ENCODE data around the gene MAOA.

Gene MAOA

GRCh38 chrX:43702079-43702524, 46.0 kb downstream of the MAOA start:
- Histone ChIP-seq H3K4me1 (ENCODE audit: control insufficient read depth, insufficient read depth, low read length) (peaks cover 17% of the 10 kb centered on the region; the same call in 1 of the 2 replicates), H3K4me3 (ENCODE audit: low read depth, low read length) (no peak overlapping the region), H3K27ac (ENCODE audit: extremely low read depth, low read depth, low read length) (no peak overlapping the region), H3K9me3 (ENCODE audit: control insufficient read depth, insufficient read depth, low read depth, low read length) (no peaks in the 10 kb centered on the region), H3K36me3 (ENCODE audit: control insufficient read depth in 2 of 2, insufficient read depth in 1 of 2, low read length in 2 of 2) (no peaks in the 10 kb centered on the region)
- ChIA-PET CTCF (no interaction called here), POLR2A (no interaction called here)
- no peak for TF ChIP-seq ZBTB26 (tag by site-specific recombination; optimal IDR thresholded peaks at IDR 0.05)
- no peak for TF ChIP-seq RBAK (tag by site-specific recombination; IDR thresholded peaks at IDR 0.05)
- TF ChIP-seq SP7 (tag by site-specific recombination; IDR thresholded peaks at IDR 0.05) = no peak
- TF ChIP-seq MEIS1 (CRISPR knock-in tag; IDR thresholded peaks at IDR 0.05; ENCODE audit: borderline replicate concordance) = no peak
- TF ChIP-seq ZNF311 (tag by site-specific recombination; IDR thresholded peaks at IDR 0.05; ENCODE audit: borderline replicate concordance) = no peak
- TF ChIP-seq PATZ1 (tag by site-specific recombination; IDR thresholded peaks at IDR 0.05) = no peak
- TF ChIP-seq ZNF148 (tag by site-specific recombination; IDR thresholded peaks at IDR 0.05; ENCODE audit: borderline replicate concordance) = no peak
- TF ChIP-seq ZNF23 (tag by site-specific recombination; IDR thresholded peaks at IDR 0.05; ENCODE audit: borderline replicate concordance) = no peak
- TF ChIP-seq GLIS1 (tag by site-specific recombination; IDR thresholded peaks at IDR 0.05) = no peak
- TF ChIP-seq ZSCAN18 (tag by site-specific recombination; IDR thresholded peaks at IDR 0.05) = no peak
- TF ChIP-seq ZNF394 (tag by site-specific recombination; IDR thresholded peaks at IDR 0.05; ENCODE audit: borderline replicate concordance) = no peak
- no peak for TF ChIP-seq ZNF776 (tag by site-specific recombination; IDR thresholded peaks at IDR 0.05; ENCODE audit: borderline replicate concordance)
- no peak for TF ChIP-seq ZNF404 (tag by site-specific recombination; IDR thresholded peaks at IDR 0.05)
- no peak for TF ChIP-seq ZNF677 (tag by site-specific recombination; IDR thresholded peaks at IDR 0.05)
- no peak for TF ChIP-seq ZNF423 (tag by site-specific recombination; IDR thresholded peaks at IDR 0.05)

- Histone ChIP-seq H3K4me3 (ENCODE audit: low read depth, low read length) (no peak overlapping the region), H3K36me3 (ENCODE audit: control insufficient read depth in 2 of 2, insufficient read depth in 1 of 2, low read length in 2 of 2) (no peaks in the 10 kb centered on the region), H3K4me1 (ENCODE audit: control insufficient read depth, insufficient read depth, low read length) (peaks cover 17% of the 10 kb centered on the region; the same call in 1 of the 2 replicates), H3K27ac (ENCODE audit: extremely low read depth, low read depth, low read length) (peak overlapping the region; percentile 46; the same call in 1 of the 2 replicates), H3K9me3 (ENCODE audit: control insufficient read depth, insufficient read depth, low read depth, low read length) (no peaks in the 10 kb centered on the region)
- ChIA-PET POLR2A (interaction anchor here (1.0 kb wide), 1 partner anchor 47 kb away, joined by 3 read pairs; no protein-coding TSS in a partner anchor), CTCF (no interaction called here)
- TF ChIP-seq ZNF629 (tag by site-specific recombination; IDR thresholded peaks at IDR 0.05) (no peak), ZNF513 (tag by site-specific recombination; IDR thresholded peaks at IDR 0.05) (no peak), ZNF76 (tag by site-specific recombination; IDR thresholded peaks at IDR 0.05; ENCODE audit: borderline replicate concordance, low read depth) (no peak), ZNF510 (tag by site-specific recombination; IDR thresholded peaks at IDR 0.05; ENCODE audit: insufficient replicate concordance) (no peak), ZNF23 (tag by site-specific recombination; IDR thresholded peaks at IDR 0.05; ENCODE audit: borderline replicate concordance) (no peak), ZBTB1 (tag by site-specific recombination; IDR thresholded peaks at IDR 0.05) (no peak), SALL2 (tag by site-specific recombination; IDR thresholded peaks at IDR 0.05; ENCODE audit: borderline replicate concordance) (no peak), ZBTB26 (tag by site-specific recombination; optimal IDR thresholded peaks at IDR 0.05) (no peak), ZNF501 (tag by site-specific recombination; IDR thresholded peaks at IDR 0.05) (no peak), ZNF223 (tag by site-specific recombination; IDR thresholded peaks at IDR 0.05) (no peak)
Measured at GRCh38 chrX:43702660-43703059, 46.6 kb downstream of the MAOA start.
